Measurements from ENCODE around the gene DUSP2. TPM values are rescaled to one million over a fixed set of nuclear protein-coding genes. Genes with fewer than 3 reads are reported as not detected.
A peak's percentile ranks its signal among the peaks of the same experiment; 100 is the strongest.

The DUSP2 gene
- total RNA-seq, 4 donors from 2014 or later = 2.7 to 28.1 (median 5.6) TPM

DNA sequence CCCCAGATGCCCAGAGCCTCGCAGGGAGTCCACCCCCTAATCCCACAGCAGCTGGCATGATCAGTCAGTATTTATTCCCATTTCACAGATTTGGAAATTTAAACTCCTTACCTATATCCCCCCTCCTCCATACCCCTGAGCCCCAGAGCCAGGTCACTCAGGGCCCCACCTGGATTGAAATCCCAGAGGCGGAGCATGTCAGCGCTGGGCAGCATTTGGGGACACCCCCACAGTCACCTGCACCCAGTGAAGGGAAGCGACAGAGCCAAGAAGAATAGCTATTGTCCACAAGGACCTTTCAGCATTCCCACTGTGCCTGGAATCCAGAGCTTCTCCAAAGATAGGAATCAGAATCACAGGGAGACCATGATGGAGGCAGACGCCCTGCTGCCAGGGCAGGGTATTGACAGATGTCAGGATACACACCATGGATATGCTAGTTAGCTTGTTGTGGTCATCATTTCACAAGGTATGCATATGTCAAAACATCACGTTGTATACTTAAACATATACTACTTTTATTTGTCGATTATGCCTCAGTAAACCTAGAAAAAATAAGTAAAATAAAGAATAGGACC, 6.0 kb downstream of the DUSP2 start:
- Histone ChIP-seq H3K27ac (no peak overlapping the region), H3K36me3 (no peaks in the 10 kb centered on the region), H3K27me3 (no peaks in the 10 kb centered on the region), H3K4me3 (no peak overlapping the region), H3K9me3 (no peaks in the 10 kb centered on the region), H3K4me1 (peaks cover 0 to 8% (median 2%) of the 10 kb centered on the region in 4 donors)
- DNase-seq = no peak
- TF ChIP-seq, protein P1, sequence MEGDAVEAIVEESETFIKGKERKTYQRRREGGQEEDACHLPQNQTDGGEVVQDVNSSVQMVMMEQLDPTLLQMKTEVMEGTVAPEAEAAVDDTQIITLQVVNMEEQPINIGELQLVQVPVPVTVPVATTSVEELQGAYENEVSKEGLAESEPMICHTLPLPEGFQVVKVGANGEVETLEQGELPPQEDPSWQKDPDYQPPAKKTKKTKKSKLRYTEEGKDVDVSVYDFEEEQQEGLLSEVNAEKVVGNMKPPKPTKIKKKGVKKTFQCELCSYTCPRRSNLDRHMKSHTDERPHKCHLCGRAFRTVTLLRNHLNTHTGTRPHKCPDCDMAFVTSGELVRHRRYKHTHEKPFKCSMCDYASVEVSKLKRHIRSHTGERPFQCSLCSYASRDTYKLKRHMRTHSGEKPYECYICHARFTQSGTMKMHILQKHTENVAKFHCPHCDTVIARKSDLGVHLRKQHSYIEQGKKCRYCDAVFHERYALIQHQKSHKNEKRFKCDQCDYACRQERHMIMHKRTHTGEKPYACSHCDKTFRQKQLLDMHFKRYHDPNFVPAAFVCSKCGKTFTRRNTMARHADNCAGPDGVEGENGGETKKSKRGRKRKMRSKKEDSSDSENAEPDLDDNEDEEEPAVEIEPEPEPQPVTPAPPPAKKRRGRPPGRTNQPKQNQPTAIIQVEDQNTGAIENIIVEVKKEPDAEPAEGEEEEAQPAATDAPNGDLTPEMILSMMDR (IDR thresholded peaks at IDR 0.05) = no peak
- no peak for TF ChIP-seq POLR2A (IDR thresholded peaks at IDR 0.05)

DNA sequence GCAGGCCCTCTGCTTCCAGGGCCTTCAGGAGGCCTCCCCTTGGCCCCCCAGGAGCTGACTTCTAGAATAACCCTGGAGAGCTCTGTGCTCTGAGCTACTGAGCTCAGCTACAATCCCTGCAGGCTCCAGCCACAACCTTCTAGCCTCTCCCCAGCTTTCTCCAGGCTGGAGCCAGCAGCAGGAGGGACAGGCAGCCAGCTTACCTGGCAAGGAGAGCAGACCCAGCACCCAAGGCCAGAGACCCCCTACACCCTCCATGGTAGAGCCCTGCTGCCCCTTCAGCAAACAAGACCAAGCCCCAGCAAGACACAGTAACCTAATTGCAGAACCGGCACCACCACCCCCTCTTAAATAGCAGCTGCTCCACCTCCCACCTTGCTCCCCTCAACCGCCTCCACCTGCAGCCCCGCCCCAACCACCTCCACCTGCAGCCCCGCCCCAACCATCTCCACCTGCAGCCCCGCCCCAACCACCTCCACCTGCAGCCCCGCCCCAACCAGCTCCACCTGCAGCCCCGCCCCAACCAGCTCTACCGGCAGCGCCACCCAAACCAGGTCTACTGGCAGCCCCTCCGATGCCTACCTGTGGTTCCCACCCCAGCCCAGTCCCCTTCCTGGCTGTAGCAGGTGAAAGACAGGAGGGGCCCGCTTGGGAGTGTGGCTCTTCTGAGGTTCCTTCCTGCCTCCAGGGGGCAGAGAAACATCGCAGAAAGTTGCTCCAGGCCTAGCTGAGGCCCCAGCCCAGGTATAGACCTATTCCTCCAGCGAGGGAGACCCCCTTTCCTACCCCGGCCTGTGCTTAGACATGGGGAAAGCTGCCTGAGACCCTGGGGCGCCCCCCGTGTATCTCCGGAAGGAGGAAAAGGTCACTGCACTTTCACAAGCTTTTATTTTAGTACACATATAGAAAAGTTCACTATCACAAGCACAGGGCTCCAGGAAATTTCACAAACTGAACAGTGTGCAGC, 6.8 kb downstream of the DUSP2 start, which contains the start of gene ASTL:
ASTL (minus strand) TSS at position 324 of the 967 bp plus-strand sequence; CDS start at position 258, 66 bp downstream.
- Histone ChIP-seq H3K27ac (no peak within 1 kb of the TSS), H3K36me3 (no peaks in the 10 kb centered on the region), H3K9me3 (no peaks in the 10 kb centered on the region), H3K4me1 (peaks cover 0 to 3% (median 0%) of the 10 kb centered on the region in 4 donors), H3K27me3 (no peaks in the 10 kb centered on the region), H3K4me3 (peak within 1 kb of the TSS in 1 of 4 donors; percentile 13)
- peak; percentile 59 to 85 (median 78) for DNase-seq
- TF ChIP-seq, protein P1 (IDR thresholded peaks at IDR 0.05) = peak; percentile 42 to 66 (median 58)
- no peak for TF ChIP-seq POLR2A (IDR thresholded peaks at IDR 0.05)

DNA sequence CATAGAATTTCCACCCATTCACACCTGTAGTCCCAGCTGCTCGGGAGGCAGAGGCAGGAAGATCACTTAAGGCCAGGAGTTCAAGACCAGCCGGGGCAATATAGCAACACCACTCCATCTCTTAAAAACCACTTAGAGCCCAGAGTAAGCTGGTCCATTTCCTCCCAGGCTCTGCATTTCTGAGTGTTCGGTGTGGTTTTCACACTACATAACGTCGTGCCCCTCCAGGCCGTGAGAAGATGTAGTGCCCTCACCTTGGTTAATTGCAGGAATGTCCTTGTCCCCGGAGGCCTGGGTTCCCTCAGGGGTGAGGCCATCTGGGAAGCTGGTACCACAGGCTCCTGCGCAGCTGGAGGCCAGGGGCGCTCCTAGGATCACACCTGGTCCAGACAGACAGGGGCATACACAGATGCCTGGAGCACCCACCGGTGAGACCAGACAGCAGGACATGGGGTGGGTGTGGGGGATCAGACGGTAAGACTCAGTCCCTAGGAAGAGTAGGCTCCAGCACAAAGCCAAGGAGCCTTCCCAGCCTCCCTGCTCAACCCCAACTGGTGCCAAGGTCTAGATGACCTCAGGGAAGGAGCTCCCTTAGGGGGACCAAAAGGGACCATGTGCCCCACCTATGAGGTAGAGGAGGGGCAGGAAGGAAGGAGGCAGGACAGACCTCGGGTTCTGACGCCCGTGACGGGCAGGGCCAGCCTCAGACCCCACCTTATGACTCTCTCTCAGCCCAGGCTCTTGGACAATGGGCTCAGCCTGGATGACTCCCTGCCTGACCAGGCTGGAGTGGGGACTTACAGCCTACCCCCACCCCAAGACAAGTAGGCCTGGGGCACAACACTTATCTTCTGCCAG, 7.7 kb downstream of the DUSP2 start:
- no peaks in the 10 kb centered on the region for H3K27me3 ChIP-seq
- DNase-seq = no peak
- H3K4me3 ChIP-seq = no peak overlapping the region
- H3K36me3 ChIP-seq = no peaks in the 10 kb centered on the region
- TF ChIP-seq, protein P1 (IDR thresholded peaks at IDR 0.05) = no peak
- TF ChIP-seq POLR2A (IDR thresholded peaks at IDR 0.05) = no peak
- no peaks in the 10 kb centered on the region for H3K9me3 ChIP-seq
- no peak overlapping the region for H3K27ac ChIP-seq
- no peaks in the 10 kb centered on the region for H3K4me1 ChIP-seq

DNA sequence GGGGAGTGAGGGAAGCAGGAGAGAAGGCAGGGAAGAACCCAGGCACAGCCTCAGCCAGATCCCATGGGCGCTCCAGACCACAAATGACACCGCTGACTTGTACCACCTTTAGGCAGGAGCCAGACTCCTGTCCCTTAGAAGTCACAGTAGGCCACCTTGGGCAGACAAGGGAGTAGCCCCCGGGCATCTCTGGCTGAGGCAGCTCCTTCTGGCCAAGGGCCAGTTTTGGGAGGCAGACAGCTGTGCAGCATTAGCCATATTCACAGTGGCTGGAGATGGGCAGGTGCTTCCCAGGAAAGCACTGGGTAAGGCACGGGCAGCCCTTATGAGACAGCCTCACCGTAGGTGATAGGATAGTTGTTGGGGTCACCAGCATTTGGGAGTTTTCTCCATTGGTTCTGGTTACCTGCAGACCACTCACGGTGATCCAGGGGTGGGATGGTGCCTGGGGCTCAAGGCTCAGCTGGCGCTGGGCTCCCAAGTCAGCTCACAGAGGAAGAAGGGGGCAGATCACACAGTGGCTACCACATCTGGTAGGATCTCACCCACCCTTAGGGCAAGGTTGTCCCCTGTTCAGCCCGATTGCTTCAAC, 9.0 kb downstream of the DUSP2 start:
- no peak for DNase-seq
- Histone ChIP-seq H3K4me1 (no peaks in the 10 kb centered on the region), H3K27ac (no peak overlapping the region), H3K9me3 (no peaks in the 10 kb centered on the region), H3K4me3 (no peak overlapping the region), H3K36me3 (no peaks in the 10 kb centered on the region), H3K27me3 (no peaks in the 10 kb centered on the region)
- TF ChIP-seq POLR2A (IDR thresholded peaks at IDR 0.05) = no peak
- TF ChIP-seq, protein P1 (IDR thresholded peaks at IDR 0.05) = no peak

DNA sequence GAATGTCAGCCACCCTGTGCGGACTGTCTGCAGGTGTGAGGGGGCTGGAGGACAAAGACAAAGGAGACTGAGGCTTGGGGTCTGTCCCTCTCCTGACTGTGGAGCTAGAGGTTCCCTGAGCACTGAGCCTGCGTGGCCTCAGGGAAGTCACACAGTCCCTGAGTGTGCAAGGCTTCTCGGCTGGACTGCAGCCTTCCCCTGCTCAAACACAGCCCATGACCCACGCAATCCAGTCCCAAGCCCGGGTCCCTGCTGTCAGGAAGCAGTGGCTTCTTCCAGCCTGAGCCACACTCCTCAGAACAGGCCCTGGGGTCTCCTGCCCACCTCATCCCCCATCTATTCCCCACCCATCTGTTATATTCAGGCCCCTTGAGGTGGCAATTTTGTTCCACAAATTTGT, 9.6 kb downstream of the DUSP2 start:
- no peak overlapping the region for H3K4me3 ChIP-seq
- no peak for DNase-seq
- H3K27me3 ChIP-seq = no peaks in the 10 kb centered on the region
- no peak for TF ChIP-seq POLR2A (IDR thresholded peaks at IDR 0.05)
- TF ChIP-seq, protein P1 (IDR thresholded peaks at IDR 0.05) = no peak
- no peaks in the 10 kb centered on the region for H3K9me3 ChIP-seq
- no peak overlapping the region for H3K27ac ChIP-seq
- no peaks in the 10 kb centered on the region for H3K4me1 ChIP-seq
- no peaks in the 10 kb centered on the region for H3K36me3 ChIP-seq

Measured in Peyer's patch (tissue), 4 donors.